ENCODE measurements around the gene SCAMP1.

GRCh38 chr5:78360674-78360923 is 182 bp downstream of the SCAMP1 start:
- TF ChIP-seq POLR2A (IDR thresholded peaks at IDR 0.05) (no peak), CTCF (IDR thresholded peaks at IDR 0.05) (no peak)

Data from uterus (tissue), 2 donors.